A549 (cell line): ENCODE data around the gene HHLA2. TPM values are rescaled to one million over a fixed set of nuclear protein-coding genes. Genes with fewer than 3 reads are reported as not detected.

Experiments used
- ATAC-seq, 2 experiments: fragments of 200-7000 bp in 1 of 2; fragments of >200 bp in 1 of 2; cut with Nextera tagmentation in 1 of 2; cut with Tn5 transposase in 1 of 2; 3 replicates each; pipeline versions ENCODE4 v1.8.0 to v1.9.1; 2018 to 2020; ENCODE audit warnings: mild to moderate bottlenecking in 1 of 2, moderate library complexity in 1 of 2
- CTCF ChIA-PET: fragments of 300-600 bp; sonication (Branson Sonifier 250); formaldehyde crosslinking; extraction: SDS; loops from one replicate; lab custom pipeline; 2021; ENCODE audit warnings: antibody characterized with exemption, inconsistent platforms; lab: Yijun Ruan, JAX
- POLR2A ChIA-PET: fragments of 350-600 bp; formaldehyde crosslinking; extraction: SDS; loops from one replicate; lab custom pipeline; 2021; ENCODE audit warnings: antibody characterized with exemption, inconsistent platforms; lab: Yijun Ruan, JAX
- DNase-seq, 2 experiments: peaks; one replicate each; pipeline versions ENCODE4 v3.0.0 to v3.0.0-alpha.2; 2011 to 2016; ENCODE audit warnings: low read depth in 1 of 2, low spot score in 1 of 2
- FAIRE-seq: peaks from 2 replicates; lab custom pipeline; 2011; peaks lifted over from hg19 to GRCh38; lab: Jason Lieb, UNC
- H3K27ac ChIP-seq, 2 experiments: fragments of >200 bp; sonication (Bioruptor Twin); formaldehyde crosslinking; 3 replicates each; pipeline ENCODE4 v1.5.1; 2016 to 2017
- H3K4me1 ChIP-seq: fragments of >200 bp; sonication (Bioruptor Twin); formaldehyde crosslinking; 3 replicates; pipeline ENCODE4 v1.6.1; 2016
- H3K4me2 ChIP-seq: fragments of >200 bp; sonication (Bioruptor Twin); formaldehyde crosslinking; 3 replicates; pipeline ENCODE4 v1.6.1; 2016
- H3K4me3 ChIP-seq: fragments of >200 bp; sonication (Bioruptor Twin); formaldehyde crosslinking; 3 replicates; pipeline ENCODE4 v1.5.1; 2016
- H3K9me3 ChIP-seq: fragments of >200 bp; sonication (Bioruptor Twin); formaldehyde crosslinking; 3 replicates; pipeline ENCODE4 v1.6.1; 2016
- CBX8 ChIP-seq: fragments of 200-600 bp; sonication (generic); IDR thresholded peaks from 2 replicates; pipeline ENCODE4 v1.6.1; 2016
- CHD4 ChIP-seq: fragments of 200-600 bp; sonication (generic); IDR thresholded peaks from 2 replicates; pipeline ENCODE4 v1.6.1; 2016; ENCODE audit warnings: antibody characterized with exemption, mild to moderate bottlenecking, borderline replicate concordance
- EHF ChIP-seq: fragments of 250-450 bp; sonication (Bioruptor Pico); IDR thresholded peaks from 2 replicates; pipeline ENCODE4 v1.5.0; 2020; ENCODE audit warnings: mild to moderate bottlenecking
- EP300 ChIP-seq, 2 experiments: fragments of >200 bp; sonication (Bioruptor Twin); formaldehyde crosslinking; IDR thresholded peaks; 2 replicates in 1 of 2; 3 replicates in 1 of 2; pipeline ENCODE4 v1.6.1; 2016 to 2017
- FOXS1 ChIP-seq: fragments of 250-450 bp; sonication (Bioruptor Pico); IDR thresholded peaks from 2 replicates; pipeline ENCODE4 v1.5.0; 2020; ENCODE audit warnings: mild to moderate bottlenecking, moderate library complexity
- HDAC2 ChIP-seq: fragments of 200-600 bp; sonication (generic); IDR thresholded peaks from 2 replicates; pipeline ENCODE4 v1.6.1; 2016
- HEYL ChIP-seq: fragments of 250-450 bp; sonication (Bioruptor Pico); IDR thresholded peaks from 2 replicates; pipeline ENCODE4 v1.8.0; 2021; ENCODE audit warnings: mild to moderate bottlenecking, moderate library complexity
- HMGXB4 ChIP-seq: fragments of 250-450 bp; sonication (Bioruptor Pico); IDR thresholded peaks from 2 replicates; pipeline ENCODE4 v1.5.0; 2021; ENCODE audit warnings: mild to moderate bottlenecking, moderate library complexity, borderline replicate concordance
- HOXA7 ChIP-seq: fragments of 250-450 bp; sonication (Bioruptor Pico); IDR thresholded peaks from 2 replicates; pipeline ENCODE4 v1.5.0; 2020; ENCODE audit warnings: mild to moderate bottlenecking, moderate library complexity
- JUN ChIP-seq, 2 experiments: fragments of >200 bp; sonication (Bioruptor Twin); formaldehyde crosslinking; IDR thresholded peaks; 2 replicates in 1 of 2; 3 replicates in 1 of 2; pipeline ENCODE4 v1.6.1; 2016 to 2017
- JUNB ChIP-seq: fragments of >200 bp; sonication (Bioruptor Twin); formaldehyde crosslinking; IDR thresholded peaks from 2 replicates; pipeline ENCODE4 v1.6.1; 2016
- KDM5A ChIP-seq: fragments of 200-600 bp; sonication (generic); IDR thresholded peaks from 2 replicates; pipeline ENCODE4 v1.6.1; 2016; ENCODE audit warnings: antibody characterized with exemption, mild to moderate bottlenecking
- MAFK ChIP-seq: fragments of 450-650 bp; IDR thresholded peaks from 2 replicates; pipeline ENCODE4 v1.6.1; 2014; ENCODE audit not compliant: partially characterized antibody
- NFE2L2 ChIP-seq: fragments of 150-350 bp; conservative IDR thresholded peaks from 2 replicates; pipeline ENCODE4 v1.6.1; 2014; ENCODE audit warnings: low read length
- PHF8 ChIP-seq: fragments of 200-600 bp; sonication (generic); IDR thresholded peaks from 2 replicates; pipeline ENCODE4 v1.6.1; 2016; ENCODE audit warnings: low read depth, mild to moderate bottlenecking, antibody characterized with exemption, moderate library complexity, borderline replicate concordance
- POLR2A ChIP-seq: IDR thresholded peaks from 2 replicates; pipeline ENCODE4 v1.6.1; 2012; ENCODE audit warnings: mild to moderate bottlenecking, low read length
- POLR2AphosphoS2 ChIP-seq: conservative IDR thresholded peaks from 2 replicates; pipeline ENCODE4 v1.6.1; 2012; ENCODE audit warnings: low read length, improper control_type of control experiment, inconsistent platforms
- RNF2 ChIP-seq: fragments of 200-600 bp; sonication (generic); IDR thresholded peaks from 2 replicates; pipeline ENCODE4 v1.6.1; 2016; ENCODE audit warnings: low read depth, mild to moderate bottlenecking, antibody characterized with exemption, moderate library complexity, borderline replicate concordance
- USF2 ChIP-seq: fragments of 450-650 bp; IDR thresholded peaks from 2 replicates; pipeline ENCODE4 v1.6.1; 2014; ENCODE audit warnings: antibody characterized with exemption
- ZC3H11A ChIP-seq: fragments of 450-650 bp; IDR thresholded peaks from 2 replicates; pipeline ENCODE4 v1.6.1; 2014; ENCODE audit warnings: antibody characterized with exemption, mild to moderate bottlenecking
- ZFP36 ChIP-seq: fragments of 450-650 bp; IDR thresholded peaks from 2 replicates; pipeline ENCODE4 v1.6.1; 2014; ENCODE audit warnings: borderline replicate concordance; ENCODE audit not compliant: partially characterized antibody
- ZSCAN20 ChIP-seq: fragments of 250-450 bp; sonication (Bioruptor Pico); IDR thresholded peaks from 2 replicates; pipeline ENCODE4 v1.8.0; 2022; ENCODE audit warnings: mild to moderate bottlenecking, moderate library complexity
- WGBS: methylation state at CpG from one replicate; pipeline ENCODE4 v1.1.6; 2017; ENCODE audit errors: missing lambda C conversion rate; 5-methylcytosine and 5-hydroxymethylcytosine counted together
- polyA plus RNA-seq, 4 experiments: library from polyadenylated mRNA; depleted of rRNA in 3 of 4; stranded (reverse); fragments of >200 nt; fragmentation: RNase III in 1 of 4; extraction: RNeasy Plus Mini Kit Qiagen cat#74134 plus additional on column Dnase treatment in 1 of 4; gene quantifications; 2 replicates in 3 of 4; 3 replicates in 1 of 4; pipeline ENCODE4 v1.2.3, GENCODE V29; 2011 to 2017
- TF ChIP-seq, protein P1 (sequence below): IDR thresholded peaks from 2 replicates; pipeline ENCODE4 v1.6.1; 2012
- TF ChIP-seq, protein P2 (sequence below): fragments of 250-450 bp; sonication (Bioruptor Pico); IDR thresholded peaks from 2 replicates; pipeline ENCODE4 v1.5.0; 2020; ENCODE audit warnings: low read depth, mild to moderate bottlenecking, moderate library complexity

HHLA2 gene
- polyA plus RNA-seq, 2 of the 4 experiments (the other 2 are of a cell fraction): 0.08 to 0.48 TPM

DNA sequence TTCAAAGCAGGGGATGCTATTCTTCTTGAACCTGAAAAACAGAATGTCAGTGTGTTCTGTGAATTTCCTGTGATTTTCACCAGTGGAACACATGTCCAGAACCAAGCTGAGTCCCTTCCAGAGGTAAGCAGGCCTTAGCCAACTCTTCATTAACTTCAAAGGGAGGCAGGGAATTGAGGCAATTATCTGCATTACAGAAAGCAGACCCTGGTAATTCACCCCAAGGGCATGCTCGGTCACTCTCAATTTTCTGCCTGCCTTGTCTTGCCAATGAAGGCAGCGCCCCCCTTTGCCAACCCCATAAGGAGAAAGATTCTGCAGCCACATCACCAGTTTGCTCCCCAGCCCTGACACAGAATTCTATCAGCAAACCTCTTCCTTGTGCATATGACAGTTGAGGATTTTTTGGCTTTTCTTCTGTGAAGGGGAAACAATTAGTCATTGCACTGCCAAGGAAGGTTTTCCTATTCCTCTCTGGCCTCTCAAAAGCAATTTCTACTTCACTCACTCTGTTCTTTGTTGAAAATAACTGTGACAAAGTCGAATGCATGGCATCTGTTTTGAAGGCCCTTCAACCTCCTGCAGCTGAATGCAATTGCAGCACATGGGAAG, 85.3 kb downstream of the HHLA2 start:
- Histone ChIP-seq H3K4me2 (no peak overlapping the region), H3K27ac (no peak overlapping the region), H3K9me3 (no peaks in the 10 kb centered on the region), H3K4me1 (no peaks in the 10 kb centered on the region), H3K4me3 (no peak overlapping the region)
- ATAC-seq (no peak), FAIRE-seq (no peak), DNase-seq (no peak)
- ChIA-PET POLR2A (no interaction called here), CTCF (no interaction called here)
- TF ChIP-seq POLR2A: no peak
- no peak for TF ChIP-seq RNF2
- no peak for TF ChIP-seq EHF
- TF ChIP-seq HDAC2: no peak
- TF ChIP-seq KDM5A: no peak
- TF ChIP-seq, protein P1, sequence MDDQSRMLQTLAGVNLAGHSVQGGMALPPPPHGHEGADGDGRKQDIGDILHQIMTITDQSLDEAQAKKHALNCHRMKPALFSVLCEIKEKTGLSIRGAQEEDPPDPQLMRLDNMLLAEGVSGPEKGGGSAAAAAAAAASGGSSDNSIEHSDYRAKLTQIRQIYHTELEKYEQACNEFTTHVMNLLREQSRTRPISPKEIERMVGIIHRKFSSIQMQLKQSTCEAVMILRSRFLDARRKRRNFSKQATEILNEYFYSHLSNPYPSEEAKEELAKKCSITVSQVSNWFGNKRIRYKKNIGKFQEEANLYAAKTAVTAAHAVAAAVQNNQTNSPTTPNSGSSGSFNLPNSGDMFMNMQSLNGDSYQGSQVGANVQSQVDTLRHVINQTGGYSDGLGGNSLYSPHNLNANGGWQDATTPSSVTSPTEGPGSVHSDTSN: no peak
- TF ChIP-seq CBX8: no peak
- WGBS: 30% methylated on average over 3 of the region's 3 CpGs

DNA sequence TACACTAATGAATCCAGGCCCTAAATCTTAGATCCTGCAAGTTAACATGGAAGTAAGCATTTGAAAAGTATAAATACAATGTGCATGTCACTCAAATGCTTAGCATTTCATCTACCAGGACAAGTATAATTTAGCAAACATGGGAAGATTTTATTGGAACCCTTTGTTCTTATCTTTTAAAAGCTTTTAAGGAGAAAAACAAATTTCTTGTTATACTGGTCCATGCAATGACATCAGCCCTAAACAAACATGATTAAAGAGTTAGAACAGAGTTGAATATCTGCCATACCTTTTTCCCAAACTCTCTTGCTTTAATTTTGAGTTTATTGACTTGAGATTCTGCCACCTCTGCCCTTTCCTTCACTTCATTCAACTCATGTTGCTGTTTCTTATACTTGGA, 87.0 kb downstream of the HHLA2 start:
- CTCF ChIA-PET: no interaction called here

GRCh38 chr3:108387063-108387462, 90.7 kb downstream of the HHLA2 start:
- POLR2A ChIA-PET: no interaction called here

More for the DNA sequence above, 87.0 kb downstream of the HHLA2 start:
- FAIRE-seq: no peak
- H3K4me3 ChIP-seq: no peak overlapping the region
- no peak for DNase-seq
- TF ChIP-seq JUNB (no peak), ZSCAN20 (no peak), JUN (IDR thresholded peaks at IDR 0.05) (no peak), ZC3H11A (no peak), USF2 (no peak), NFE2L2 (no peak), ZFP36 (no peak), CHD4 (no peak), PHF8 (no peak), MAFK (no peak)
- no peaks in the 10 kb centered on the region for H3K4me1 ChIP-seq
- no peak overlapping the region for H3K4me2 ChIP-seq
- no peak overlapping the region for H3K27ac ChIP-seq
- H3K9me3 ChIP-seq: no peaks in the 10 kb centered on the region
- POLR2A ChIA-PET: no interaction called here
- ATAC-seq: no peak

More at GRCh38 chr3:108387063-108387462, 90.7 kb downstream of the HHLA2 start:
- CTCF ChIA-PET: interaction anchor here (2.0 kb wide), 1 partner anchor 234 kb away, joined by 4 read pairs; no protein-coding TSS in a partner anchor
- 0 out of 3 replicates have a peak, but pooled peaks cover 2% of the 10 kb centered on the region for H3K4me1 ChIP-seq
- no peak overlapping the region for H3K4me2 ChIP-seq
- no peaks in the 10 kb centered on the region for H3K9me3 ChIP-seq
- DNase-seq (no peak), ATAC-seq (no peak), FAIRE-seq (no peak)
- no peak overlapping the region for H3K4me3 ChIP-seq
- H3K27ac ChIP-seq: no peak overlapping the region
- WGBS: 90% methylated on average over 1 of the region's 1 CpG
- TF ChIP-seq HMGXB4 (CRISPR knock-in tag): no peak
- no peak for TF ChIP-seq POLR2AphosphoS2
- TF ChIP-seq FOXS1 (CRISPR knock-in tag): no peak
- TF ChIP-seq EP300 (IDR thresholded peaks at IDR 0.05): no peak
- peak; percentile 85 for TF ChIP-seq MAFK
- TF ChIP-seq, protein P2, sequence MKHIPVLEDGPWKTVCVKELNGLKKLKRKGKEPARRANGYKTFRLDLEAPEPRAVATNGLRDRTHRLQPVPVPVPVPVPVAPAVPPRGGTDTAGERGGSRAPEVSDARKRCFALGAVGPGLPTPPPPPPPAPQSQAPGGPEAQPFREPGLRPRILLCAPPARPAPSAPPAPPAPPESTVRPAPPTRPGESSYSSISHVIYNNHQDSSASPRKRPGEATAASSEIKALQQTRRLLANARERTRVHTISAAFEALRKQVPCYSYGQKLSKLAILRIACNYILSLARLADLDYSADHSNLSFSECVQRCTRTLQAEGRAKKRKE (CRISPR knock-in tag): no peak
- peak; percentile 35; the same call in 1 of the 2 replicates for TF ChIP-seq NFE2L2
- TF ChIP-seq PHF8: no peak
- TF ChIP-seq HOXA7 (CRISPR knock-in tag): no peak
- TF ChIP-seq HEYL: no peak
